Measurements from ENCODE around the gene TBC1D22A. TPM values are rescaled to one million over a fixed set of nuclear protein-coding genes. Genes with fewer than 3 reads are reported as not detected.

TBC1D22A gene
- polyA plus RNA-seq, 1 of the 3 experiments (the other 2 are of a cell fraction) = 16.5 TPM

DNA sequence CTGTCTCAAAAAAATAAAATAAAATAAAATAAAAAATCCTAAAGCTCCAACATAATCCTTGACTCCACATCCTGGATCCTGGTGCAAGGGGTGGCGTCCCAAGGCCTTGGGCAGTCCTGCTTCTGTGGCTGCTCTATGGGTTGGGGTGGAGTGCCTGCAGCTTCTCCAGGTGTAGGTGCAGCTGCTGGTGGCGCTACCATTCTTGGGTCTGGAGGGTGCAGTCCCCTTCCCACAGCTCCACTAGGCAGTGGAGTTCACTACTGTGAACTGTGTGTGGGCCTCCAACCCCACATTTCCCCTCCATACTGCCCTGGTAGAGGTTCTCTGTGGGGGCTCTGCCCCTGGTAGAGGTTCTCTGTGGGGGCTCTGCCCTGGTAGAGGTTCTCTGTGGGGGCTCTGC lies 6.9 kb upstream of the TBC1D22A start:
- peaks cover 0 to 3% of the 10 kb centered on the region in 2 experiments for H3K36me3 ChIP-seq (replicated peaks in 1 of 2; ENCODE audit: control insufficient read depth in 1 of 2, insufficient read depth in 2 of 2, low read length in 1 of 2)
- 100% methylated on average over 1 of the region's 2 CpGs for WGBS (ENCODE audit: low lambda C conversion rate)
- no peaks in the 10 kb centered on the region for H4K20me1 ChIP-seq (ENCODE audit: insufficient read depth)
- POLR2A ChIA-PET = no interaction called here
- H3K4me2 ChIP-seq = no peak overlapping the region
- TF ChIP-seq MEF2A (IDR thresholded peaks at IDR 0.05; ENCODE audit: borderline replicate concordance, low read depth) (no peak), SMC3 (IDR thresholded peaks at IDR 0.05; ENCODE audit: low read depth, low read length) (no peak), RAD21 (IDR thresholded peaks at IDR 0.05; ENCODE audit: low read length) (no peak), GABPA (IDR thresholded peaks at IDR 0.05; ENCODE audit: low read depth) (no peak), SIN3A (IDR thresholded peaks at IDR 0.05; ENCODE audit: borderline replicate concordance, low read depth, low read length) (no peak), YY1 (IDR thresholded peaks at IDR 0.05; ENCODE audit: low read depth) (no peak), TAF1 (IDR thresholded peaks at IDR 0.05; ENCODE audit: borderline replicate concordance, low read depth, low read length) (no peak), PBX3 (IDR thresholded peaks at IDR 0.05) (no peak), TCF12 (IDR thresholded peaks at IDR 0.05) (no peak), CTCF (IDR thresholded peaks at IDR 0.05) (no peak), NRF1 (IDR thresholded peaks at IDR 0.05; ENCODE audit: low read depth, low read length) (no peak), POLR2AphosphoS5 (IDR thresholded peaks at IDR 0.05; ENCODE audit: low read depth, low read length) (no peak), CHD2 (IDR thresholded peaks at IDR 0.05; ENCODE audit: low read length, partially characterized antibody) (no peak), FOXJ3 (CRISPR knock-in tag; IDR thresholded peaks at IDR 0.05) (no peak), MXI1 (IDR thresholded peaks at IDR 0.05; ENCODE audit: low read depth, low read length) (no peak), FOXM1 (IDR thresholded peaks at IDR 0.05; ENCODE audit: low read depth) (no peak)
- TF ChIP-seq, protein P1, sequence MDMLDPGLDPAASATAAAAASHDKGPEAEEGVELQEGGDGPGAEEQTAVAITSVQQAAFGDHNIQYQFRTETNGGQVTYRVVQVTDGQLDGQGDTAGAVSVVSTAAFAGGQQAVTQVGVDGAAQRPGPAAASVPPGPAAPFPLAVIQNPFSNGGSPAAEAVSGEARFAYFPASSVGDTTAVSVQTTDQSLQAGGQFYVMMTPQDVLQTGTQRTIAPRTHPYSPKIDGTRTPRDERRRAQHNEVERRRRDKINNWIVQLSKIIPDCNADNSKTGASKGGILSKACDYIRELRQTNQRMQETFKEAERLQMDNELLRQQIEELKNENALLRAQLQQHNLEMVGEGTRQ (IDR thresholded peaks at IDR 0.05; ENCODE audit: borderline replicate concordance, low read depth, low read length) = no peak
- TF ChIP-seq, protein P2, sequence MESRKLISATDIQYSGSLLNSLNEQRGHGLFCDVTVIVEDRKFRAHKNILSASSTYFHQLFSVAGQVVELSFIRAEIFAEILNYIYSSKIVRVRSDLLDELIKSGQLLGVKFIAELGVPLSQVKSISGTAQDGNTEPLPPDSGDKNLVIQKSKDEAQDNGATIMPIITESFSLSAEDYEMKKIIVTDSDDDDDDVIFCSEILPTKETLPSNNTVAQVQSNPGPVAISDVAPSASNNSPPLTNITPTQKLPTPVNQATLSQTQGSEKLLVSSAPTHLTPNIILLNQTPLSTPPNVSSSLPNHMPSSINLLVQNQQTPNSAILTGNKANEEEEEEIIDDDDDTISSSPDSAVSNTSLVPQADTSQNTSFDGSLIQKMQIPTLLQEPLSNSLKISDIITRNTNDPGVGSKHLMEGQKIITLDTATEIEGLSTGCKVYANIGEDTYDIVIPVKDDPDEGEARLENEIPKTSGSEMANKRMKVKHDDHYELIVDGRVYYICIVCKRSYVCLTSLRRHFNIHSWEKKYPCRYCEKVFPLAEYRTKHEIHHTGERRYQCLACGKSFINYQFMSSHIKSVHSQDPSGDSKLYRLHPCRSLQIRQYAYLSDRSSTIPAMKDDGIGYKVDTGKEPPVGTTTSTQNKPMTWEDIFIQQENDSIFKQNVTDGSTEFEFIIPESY (IDR thresholded peaks at IDR 0.05; ENCODE audit: borderline replicate concordance, low read depth) = no peak
- no peaks in the 10 kb centered on the region; the same call in 1 of the 2 replicates for H3K9me3 ChIP-seq
- no peak overlapping the region for H3K4me3 ChIP-seq (ENCODE audit: low read depth in 2 of 2, low read length in 1 of 2)
- H3K9me2 ChIP-seq = no peaks in the 10 kb centered on the region
- no peak overlapping the region for H2AFZ ChIP-seq (ENCODE audit: low read depth)
- no peaks in the 10 kb centered on the region for H3K27me3 ChIP-seq (ENCODE audit: insufficient read depth)
- peaks cover 27% of the 10 kb centered on the region for H3F3A ChIP-seq (replicated peaks; ENCODE audit: insufficient read depth)
- no peak overlapping the region for H3K27ac ChIP-seq (ENCODE audit: low read depth in 2 of 2, low read length in 1 of 2)
- H3K79me2 ChIP-seq (ENCODE audit: insufficient read depth) = peaks cover 3% of the 10 kb centered on the region; the same call in 1 of the 2 replicates
- H3K9ac ChIP-seq = no peak overlapping the region
- DNase-seq = no peak
- CTCF ChIA-PET = interaction anchor here (0.7 to 1.3 kb wide), 2 partner anchors 192 to 1737 kb away, joined by 3 to 4 read pairs; no protein-coding TSS in a partner anchor
- peaks cover 12 to 17% of the 10 kb centered on the region in 2 experiments; a peak in 3 of 4 replicates for H3K4me1 ChIP-seq (ENCODE audit: control insufficient read depth in 1 of 2, insufficient read depth in 2 of 2, low read depth in 1 of 2, low read length in 1 of 2)
